Ovary (tissue), 3 donors: ENCODE results near the gene CACNA1C.

Source experiments
- EP300 ChIP-seq: sonication (generic); formaldehyde crosslinking; IDR thresholded peaks from one replicate; pipeline ENCODE4 v1.6.1; 2017; ENCODE audit warnings: antibody characterized with exemption
- POLR2A ChIP-seq: fragments of 450-650 bp; IDR thresholded peaks from one replicate; pipeline ENCODE4 v1.6.1; 2017; ENCODE audit warnings: antibody characterized with exemption, mild to moderate bottlenecking, moderate library complexity
- TF ChIP-seq, protein P1 (sequence below), 3 donors: fragments of 450-650 bp in 2 of 3; fragments of 200-600 bp in 1 of 3; IDR thresholded peaks; one replicate each; pipeline versions ENCODE4 v1.5.1 to v1.8.0; 2016 to 2022; ENCODE audit warnings: antibody characterized with exemption in 3 of 3, mild to moderate bottlenecking in 1 of 3
- donor health status: DM: no; HTN: no; CAD: no.

DNA sequence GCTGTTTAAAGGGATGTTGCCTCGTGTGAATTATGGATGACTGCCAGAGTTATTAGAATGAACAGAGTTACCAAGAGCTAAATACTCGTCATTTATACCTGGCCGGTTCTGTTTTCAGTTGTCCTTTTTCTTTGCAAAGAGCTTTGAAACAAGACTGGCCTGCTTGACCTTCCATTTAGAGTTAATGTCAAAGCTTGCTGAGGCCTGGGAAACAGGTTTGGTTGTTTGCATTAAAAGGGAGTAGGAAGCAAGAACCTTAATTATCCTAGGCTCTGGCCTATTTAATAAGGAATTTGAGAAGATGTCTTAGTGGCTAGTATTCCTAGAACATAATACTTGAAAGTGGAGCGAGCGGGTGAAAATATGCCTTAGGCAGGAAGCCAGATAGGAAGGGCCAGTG, 233.3 kb downstream of the CACNA1C start:
- no peak for TF ChIP-seq EP300
- TF ChIP-seq, protein P1, sequence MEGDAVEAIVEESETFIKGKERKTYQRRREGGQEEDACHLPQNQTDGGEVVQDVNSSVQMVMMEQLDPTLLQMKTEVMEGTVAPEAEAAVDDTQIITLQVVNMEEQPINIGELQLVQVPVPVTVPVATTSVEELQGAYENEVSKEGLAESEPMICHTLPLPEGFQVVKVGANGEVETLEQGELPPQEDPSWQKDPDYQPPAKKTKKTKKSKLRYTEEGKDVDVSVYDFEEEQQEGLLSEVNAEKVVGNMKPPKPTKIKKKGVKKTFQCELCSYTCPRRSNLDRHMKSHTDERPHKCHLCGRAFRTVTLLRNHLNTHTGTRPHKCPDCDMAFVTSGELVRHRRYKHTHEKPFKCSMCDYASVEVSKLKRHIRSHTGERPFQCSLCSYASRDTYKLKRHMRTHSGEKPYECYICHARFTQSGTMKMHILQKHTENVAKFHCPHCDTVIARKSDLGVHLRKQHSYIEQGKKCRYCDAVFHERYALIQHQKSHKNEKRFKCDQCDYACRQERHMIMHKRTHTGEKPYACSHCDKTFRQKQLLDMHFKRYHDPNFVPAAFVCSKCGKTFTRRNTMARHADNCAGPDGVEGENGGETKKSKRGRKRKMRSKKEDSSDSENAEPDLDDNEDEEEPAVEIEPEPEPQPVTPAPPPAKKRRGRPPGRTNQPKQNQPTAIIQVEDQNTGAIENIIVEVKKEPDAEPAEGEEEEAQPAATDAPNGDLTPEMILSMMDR (IDR thresholded peaks at IDR 0.05) = no peak
- TF ChIP-seq POLR2A = no peak
